ENCODE measurements around the gene CTCFL. TPM values are rescaled to one million over a fixed set of nuclear protein-coding genes. Genes with fewer than 3 reads are reported as not detected.

Gene CTCFL
- total and polyA plus RNA-seq, 2 experiments from 2014 or later: not detected

DNA sequence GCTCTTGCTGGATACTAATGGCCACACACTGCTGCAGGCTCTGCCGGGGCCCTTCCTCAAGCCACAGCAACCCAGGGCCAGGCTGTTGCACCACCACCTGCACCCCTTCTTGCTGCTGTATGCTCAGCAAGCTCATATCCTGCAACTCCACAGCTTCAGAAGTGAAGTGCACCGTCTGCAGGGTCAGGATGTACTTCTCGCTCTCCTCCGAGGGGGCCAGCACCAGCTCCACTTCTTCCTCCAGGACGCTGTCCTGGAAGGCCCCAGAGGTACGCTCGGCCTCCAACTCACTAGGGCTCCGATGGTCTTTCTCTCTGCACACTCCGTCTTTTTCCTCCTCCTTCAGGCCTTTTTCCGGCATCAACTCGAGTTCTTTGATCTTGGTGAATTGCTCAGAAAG is 1.2 kb downstream of the CTCFL start:
- Histone ChIP-seq H3F3A (ENCODE audit: insufficient read depth) (no peaks in the 10 kb centered on the region), H3K9ac (no peak overlapping the region), H3K4me3 (no peak overlapping the region), H4K20me1 (ENCODE audit: insufficient read depth) (no peaks in the 10 kb centered on the region), H3K36me3 (ENCODE audit: low read depth) (no peaks in the 10 kb centered on the region), H3K27me3 (replicated peaks; ENCODE audit: insufficient read depth) (peaks cover 37% of the 10 kb centered on the region), H3K9me2 (ENCODE audit: insufficient read depth) (no peaks in the 10 kb centered on the region), H3K79me2 (ENCODE audit: insufficient read depth) (no peaks in the 10 kb centered on the region), H3K4me1 (ENCODE audit: insufficient read depth) (no peaks in the 10 kb centered on the region), H3K4me2 (ENCODE audit: unreplicated experiment) (no peak overlapping the region), H3K27ac (no peak overlapping the region), H3K9me3 (ENCODE audit: low read depth) (no peaks in the 10 kb centered on the region), H2AFZ (no peak overlapping the region)
- in situ Hi-C loops (cut with MboI): loop anchor here (5.0 kb wide), 1 partner anchor 69 kb away; no protein-coding TSS in a partner anchor
- DNase-seq: no peak
- 74 to 82% methylated on average over 11 of the region's 11 CpGs for WGBS, 2 experiments (ENCODE audit: low coverage in 1 of 2, low lambda C conversion rate in 2 of 2, missing lambda C conversion rate in 2 of 2)
- TF ChIP-seq EZH2phosphoT487 (IDR thresholded peaks at IDR 0.05; ENCODE audit: insufficient read depth, low read depth): no peak
- TF ChIP-seq EZH2 (IDR thresholded peaks at IDR 0.05; ENCODE audit: insufficient read depth, poor library complexity, severe bottlenecking): no peak

DNA sequence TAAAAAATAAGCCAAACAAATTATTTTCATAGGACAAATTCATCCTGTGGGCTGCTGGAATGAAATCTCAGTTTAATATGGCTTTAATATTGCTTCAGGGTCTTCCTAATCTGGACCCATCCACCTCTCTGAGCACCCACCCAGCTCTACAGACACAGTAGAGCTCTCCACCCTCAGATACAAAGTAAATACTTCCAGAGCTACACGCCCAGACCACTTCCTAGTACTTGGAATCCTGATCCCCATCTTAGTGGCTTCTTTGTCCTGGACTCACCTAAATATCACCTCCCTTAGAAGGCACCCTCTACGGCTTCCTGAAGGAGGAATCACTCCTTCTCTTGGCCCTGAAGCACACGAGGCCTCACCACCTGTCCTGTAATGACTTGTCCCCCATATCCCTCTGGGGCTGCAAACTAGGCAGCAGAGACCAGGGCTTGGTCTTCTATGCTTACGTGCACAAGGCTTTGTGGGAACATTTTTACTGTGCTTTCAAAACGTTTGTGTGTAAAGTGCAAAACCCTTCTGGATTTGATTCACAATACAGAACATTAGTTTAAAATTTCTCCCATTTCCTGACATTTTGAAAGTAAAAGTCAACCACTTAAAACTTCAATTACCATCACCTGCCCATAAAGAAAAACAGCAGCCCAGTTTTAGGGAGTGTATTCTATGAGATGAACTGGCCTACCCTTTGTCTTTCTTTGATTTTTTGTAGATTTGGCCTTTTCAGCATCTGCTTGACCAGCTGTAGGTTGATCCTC is 2.4 kb downstream of the CTCFL start:
- Histone ChIP-seq H2AFZ (no peak overlapping the region), H3K79me2 (ENCODE audit: insufficient read depth) (no peaks in the 10 kb centered on the region), H3K9me3 (ENCODE audit: low read depth) (no peaks in the 10 kb centered on the region), H3K27ac (no peak overlapping the region), H3K4me2 (ENCODE audit: unreplicated experiment) (no peak overlapping the region), H3K36me3 (ENCODE audit: low read depth) (no peaks in the 10 kb centered on the region), H4K20me1 (ENCODE audit: insufficient read depth) (no peaks in the 10 kb centered on the region), H3F3A (ENCODE audit: insufficient read depth) (no peaks in the 10 kb centered on the region), H3K9ac (no peak overlapping the region), H3K4me3 (no peak overlapping the region), H3K4me1 (ENCODE audit: insufficient read depth) (no peaks in the 10 kb centered on the region), H3K27me3 (replicated peaks; ENCODE audit: insufficient read depth) (peaks cover 36% of the 10 kb centered on the region), H3K9me2 (ENCODE audit: insufficient read depth) (no peaks in the 10 kb centered on the region)
- in situ Hi-C loops (cut with MboI): loop anchor here (5.0 kb wide), 1 partner anchor 70 kb away; no protein-coding TSS in a partner anchor
- no peak for TF ChIP-seq EZH2phosphoT487 (IDR thresholded peaks at IDR 0.05; ENCODE audit: insufficient read depth, low read depth)
- TF ChIP-seq EZH2 (IDR thresholded peaks at IDR 0.05; ENCODE audit: insufficient read depth, poor library complexity, severe bottlenecking): no peak
- 39 to 47% methylated on average over 5 of the region's 5 CpGs for WGBS, 2 experiments (ENCODE audit: low coverage in 1 of 2, low lambda C conversion rate in 2 of 2, missing lambda C conversion rate in 2 of 2)
- DNase-seq: no peak

GRCh38 chr20:57517904-57518303 is 7.0 kb downstream of the CTCFL start:
- no peak for DNase-seq
- Histone ChIP-seq H3K36me3 (ENCODE audit: low read depth) (no peaks in the 10 kb centered on the region), H3F3A (ENCODE audit: insufficient read depth) (no peaks in the 10 kb centered on the region), H3K9ac (no peak overlapping the region), H2AFZ (no peak overlapping the region), H3K9me3 (ENCODE audit: low read depth) (no peaks in the 10 kb centered on the region), H3K9me2 (ENCODE audit: insufficient read depth) (no peaks in the 10 kb centered on the region), H3K4me3 (no peak overlapping the region), H3K79me2 (ENCODE audit: insufficient read depth) (no peaks in the 10 kb centered on the region), H4K20me1 (ENCODE audit: insufficient read depth) (no peaks in the 10 kb centered on the region), H3K27ac (no peak overlapping the region), H3K4me1 (ENCODE audit: insufficient read depth) (no peaks in the 10 kb centered on the region), H3K27me3 (replicated peaks; ENCODE audit: insufficient read depth) (peaks cover 46% of the 10 kb centered on the region), H3K4me2 (ENCODE audit: unreplicated experiment) (no peak overlapping the region)
- in situ Hi-C loops (cut with MboI): no loop called here
- TF ChIP-seq EZH2phosphoT487 (IDR thresholded peaks at IDR 0.05; ENCODE audit: insufficient read depth, low read depth) (no peak), EZH2 (IDR thresholded peaks at IDR 0.05; ENCODE audit: insufficient read depth, poor library complexity, severe bottlenecking) (no peak)
- 74 to 78% methylated on average over 5 of the region's 5 CpGs for WGBS, 2 experiments (ENCODE audit: low coverage in 1 of 2, low lambda C conversion rate in 2 of 2, missing lambda C conversion rate in 2 of 2)

- peaks cover 28% of the 10 kb centered on the region for H3K27me3 ChIP-seq (replicated peaks; ENCODE audit: insufficient read depth)
- no peaks in the 10 kb centered on the region for H3K36me3 ChIP-seq (ENCODE audit: low read depth)
- DNase-seq: peak; percentile 86
- H3K9me2 ChIP-seq (ENCODE audit: insufficient read depth): no peaks in the 10 kb centered on the region
- no peaks in the 10 kb centered on the region for H4K20me1 ChIP-seq (ENCODE audit: insufficient read depth)
- no peak for TF ChIP-seq EZH2phosphoT487 (IDR thresholded peaks at IDR 0.05; ENCODE audit: insufficient read depth, low read depth)
- no peak for TF ChIP-seq EZH2 (IDR thresholded peaks at IDR 0.05; ENCODE audit: insufficient read depth, poor library complexity, severe bottlenecking)
- in situ Hi-C loops (cut with MboI): loop anchor here (5.0 kb wide), 1 partner anchor 698 kb away; no protein-coding TSS in a partner anchor
- no peaks in the 10 kb centered on the region for H3F3A ChIP-seq (ENCODE audit: insufficient read depth)
- no peak overlapping the region for H3K4me2 ChIP-seq (ENCODE audit: unreplicated experiment)
- H2AFZ ChIP-seq: no peak overlapping the region
- no peaks in the 10 kb centered on the region for H3K4me1 ChIP-seq (ENCODE audit: insufficient read depth)
- H3K9me3 ChIP-seq (ENCODE audit: low read depth): no peaks in the 10 kb centered on the region
- H3K79me2 ChIP-seq (ENCODE audit: insufficient read depth): no peaks in the 10 kb centered on the region
- no peak overlapping the region for H3K9ac ChIP-seq
- 21 to 23% methylated on average over 17 of the region's 17 CpGs for WGBS, 2 experiments (ENCODE audit: low coverage in 1 of 2, low lambda C conversion rate in 2 of 2, missing lambda C conversion rate in 2 of 2)
- no peak overlapping the region for H3K27ac ChIP-seq
- H3K4me3 ChIP-seq: no peak overlapping the region
Observed at GRCh38 chr20:57514273-57514751, 10.6 kb downstream of the CTCFL start.

Measured in GM23248 (cell line).